HG02623 (cell line): ENCODE results near the gene KRT2.

Experiments
- ATAC-seq: cut with Tn5 transposase; IDR thresholded peaks from one replicate; pipeline ENCODE4 v1.9.1; 2021; ENCODE audit warnings: moderate library complexity; ENCODE audit not compliant: unreplicated experiment

Gene KRT2

DNA sequence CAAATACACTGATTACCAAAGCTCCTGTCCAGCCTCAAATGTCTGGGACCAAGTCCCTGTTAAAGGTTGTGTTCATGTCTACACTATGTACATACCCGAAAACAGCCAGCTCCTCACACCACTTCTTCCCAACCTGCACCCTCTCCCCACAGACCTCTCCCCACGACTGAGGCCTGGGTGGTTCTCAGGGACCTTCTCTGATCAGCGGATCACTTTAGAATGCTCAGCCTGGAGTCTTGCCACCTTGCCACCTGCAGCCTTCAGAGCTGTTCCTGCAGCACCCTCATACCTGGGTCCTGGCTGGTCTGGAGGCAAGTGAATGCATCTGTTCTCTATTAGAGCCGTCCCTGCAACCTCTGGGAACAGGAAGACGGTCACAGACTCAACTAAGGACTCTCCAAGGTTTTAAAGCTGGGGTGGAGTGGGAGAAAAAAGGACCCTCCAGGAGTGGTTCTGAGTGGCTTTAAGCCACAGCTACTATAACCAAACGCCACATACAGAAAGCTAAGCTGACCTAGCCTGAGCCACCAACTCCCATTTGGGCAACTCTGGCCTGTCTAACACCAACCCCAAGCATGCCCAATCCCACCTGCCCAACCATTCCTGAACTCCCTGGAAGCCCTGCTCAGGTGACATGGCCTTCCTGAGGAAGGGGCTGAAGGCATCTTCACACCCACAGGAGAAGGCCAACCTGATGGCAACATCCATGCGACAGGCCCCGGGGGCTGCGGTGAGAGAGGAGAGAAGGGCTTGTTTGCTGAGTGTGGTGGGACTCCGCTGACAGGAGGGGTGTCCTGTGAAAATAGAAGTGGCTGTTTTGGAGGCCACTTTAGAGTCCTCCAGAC is 8.6 kb downstream of the KRT2 start:
- ATAC-seq, result no peak

GRCh38 chr12:52641468-52641867 is 10.5 kb downstream of the KRT2 start:
- no peak for ATAC-seq

GRCh38 chr12:52637299-52637698 is 14.7 kb downstream of the KRT2 start:
- no peak for ATAC-seq

DNA sequence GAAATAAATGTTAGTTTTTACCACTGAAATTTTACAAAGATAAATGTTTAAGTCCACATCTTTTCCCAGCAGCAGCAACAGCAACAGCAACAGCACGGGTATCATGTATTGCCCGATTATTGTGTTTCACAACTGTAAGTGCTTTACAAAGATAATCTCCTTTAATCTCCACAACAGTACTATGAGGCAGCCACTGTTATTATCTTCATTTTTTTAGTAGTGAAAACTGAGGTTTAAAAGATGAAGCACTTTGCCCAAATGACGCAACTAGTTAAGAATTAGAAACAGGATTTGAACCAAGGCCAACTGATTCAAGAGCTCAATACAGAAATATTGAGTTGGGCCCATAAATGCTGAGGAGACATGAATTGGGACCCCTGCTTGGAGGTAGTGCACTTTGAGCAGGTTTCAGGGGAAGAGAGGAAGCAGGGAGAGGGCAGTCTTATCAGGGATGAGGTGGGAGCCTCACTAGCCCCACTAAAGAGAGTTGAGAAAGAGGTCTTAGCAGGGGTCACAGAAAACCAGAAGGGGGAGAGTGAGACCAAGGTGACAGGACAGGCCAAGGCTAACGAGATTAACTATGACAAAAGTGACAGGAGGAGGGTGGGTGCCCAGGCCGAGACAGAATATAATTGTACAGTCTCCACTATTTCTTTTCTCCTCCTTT is 15.3 kb downstream of the KRT2 start:
- no peak for ATAC-seq

DNA sequence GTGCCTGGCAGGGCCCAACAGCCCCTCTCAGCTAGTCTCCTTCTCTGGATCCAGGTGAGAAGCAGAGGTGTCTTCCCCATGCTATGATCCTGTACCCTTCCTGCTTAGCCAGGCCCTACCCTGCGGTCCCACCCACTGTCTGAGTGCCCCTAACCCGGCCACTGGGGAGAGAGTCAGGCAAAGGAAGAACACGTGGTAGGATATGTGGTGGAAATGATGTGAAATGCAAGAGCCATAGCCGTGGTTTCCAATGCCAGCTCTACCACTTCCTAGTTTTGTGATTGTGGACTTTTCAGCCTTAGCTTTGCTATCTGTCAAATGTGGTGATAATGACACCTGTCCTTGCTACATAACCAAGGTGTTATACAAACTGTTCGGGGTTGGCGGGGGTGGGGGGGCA is 15.8 kb downstream of the KRT2 start:
- no peak for ATAC-seq

DNA sequence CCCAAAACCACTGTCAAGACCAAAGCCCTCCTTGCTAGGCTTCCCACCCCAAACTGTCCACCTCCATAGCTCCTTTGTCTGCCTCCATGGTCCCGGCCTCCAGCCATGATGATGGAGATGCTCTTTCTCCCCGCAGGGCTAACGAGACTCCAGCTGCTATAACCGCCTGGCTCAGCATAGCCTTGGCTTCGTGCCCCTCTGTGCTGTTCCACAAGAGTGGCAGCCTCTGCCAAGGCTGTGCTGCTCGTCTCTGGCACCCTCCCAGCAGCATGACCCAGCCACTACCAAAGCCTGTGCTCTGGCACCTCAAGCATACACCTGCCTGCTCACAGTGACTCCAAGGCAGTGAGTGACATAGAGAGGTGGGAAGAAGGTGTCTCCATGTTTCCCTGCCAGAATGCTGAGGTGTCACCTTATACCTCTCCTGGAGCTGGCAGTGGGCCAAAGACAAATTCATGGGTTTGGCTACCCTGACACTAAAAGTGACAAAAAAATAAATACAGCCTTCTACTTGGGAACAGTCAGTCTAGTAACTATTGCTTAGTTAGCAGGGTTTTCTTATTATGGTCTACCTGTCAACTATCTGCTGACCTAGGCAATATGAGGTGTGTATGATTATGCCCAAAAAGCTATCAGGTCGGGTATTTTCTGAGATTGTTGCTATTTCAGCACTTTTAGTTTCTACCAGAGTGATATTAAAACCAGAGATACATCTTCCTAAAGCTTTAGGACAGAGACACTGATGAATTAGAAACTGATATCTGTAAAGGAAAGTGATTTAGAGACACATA is 17.6 kb downstream of the KRT2 start:
- ATAC-seq, result no peak

GRCh38 chr12:52633383-52633782 is 18.6 kb downstream of the KRT2 start:
- no peak for ATAC-seq

DNA sequence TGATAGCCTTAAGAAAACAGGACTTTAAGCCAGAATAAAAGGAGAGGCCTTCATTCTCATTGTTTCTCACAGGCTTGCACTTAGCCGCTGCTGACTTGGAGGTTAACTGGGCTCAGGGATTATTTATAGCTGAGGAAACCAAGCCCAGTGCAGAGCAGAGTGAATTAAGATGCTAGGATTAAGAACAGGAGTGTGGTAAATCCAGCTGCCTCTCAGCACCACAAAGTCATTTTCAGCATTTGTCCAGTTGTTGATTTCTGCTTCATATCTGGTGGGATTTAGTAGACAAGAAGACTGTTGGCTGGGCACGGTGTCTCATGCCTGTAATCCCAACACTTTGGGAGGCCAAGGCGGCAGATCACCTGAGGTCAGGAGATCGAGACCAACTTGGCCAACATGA is 19.4 kb downstream of the KRT2 start:
- no peak for ATAC-seq

DNA sequence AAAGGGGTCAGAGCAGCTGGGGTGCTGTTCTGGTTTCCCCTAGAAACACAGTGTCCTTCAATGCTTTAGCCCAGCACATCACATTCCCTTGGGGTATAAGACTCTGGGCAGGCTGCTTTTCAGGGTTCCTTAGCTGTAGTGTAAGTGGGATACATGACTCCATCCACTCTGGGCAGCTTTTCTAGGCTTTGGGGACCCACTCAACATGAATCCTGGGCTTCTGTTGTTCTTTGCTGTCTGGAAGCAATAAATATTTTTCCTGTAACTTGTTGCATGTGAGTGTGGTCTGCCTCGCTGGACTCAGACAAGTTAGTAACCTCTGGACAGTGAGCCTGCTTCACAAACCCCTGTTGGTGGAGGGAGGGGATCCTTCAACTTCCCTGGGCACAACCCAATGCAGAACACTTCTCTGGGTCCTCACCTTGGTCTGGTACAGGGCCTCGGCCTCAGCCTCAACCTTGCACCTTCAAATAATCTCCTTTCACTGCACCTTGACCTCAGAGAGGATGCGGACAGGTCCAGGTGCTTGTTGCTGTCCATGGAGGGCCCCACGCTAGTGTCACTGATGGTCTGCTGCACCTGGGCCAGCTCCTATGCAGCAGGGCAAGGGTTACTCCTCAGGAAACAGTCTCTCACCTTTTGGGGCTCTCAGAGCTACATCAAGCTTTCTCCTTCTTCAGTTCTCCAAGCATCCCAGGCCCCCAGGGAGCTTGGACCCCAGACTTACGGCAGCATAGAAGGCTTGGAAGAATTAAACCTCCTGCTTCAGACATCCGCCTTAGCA is 20.1 kb downstream of the KRT2 start:
- no peak for ATAC-seq

GRCh38 chr12:52631264-52631663 is 20.7 kb downstream of the KRT2 start:
- no peak for ATAC-seq

DNA sequence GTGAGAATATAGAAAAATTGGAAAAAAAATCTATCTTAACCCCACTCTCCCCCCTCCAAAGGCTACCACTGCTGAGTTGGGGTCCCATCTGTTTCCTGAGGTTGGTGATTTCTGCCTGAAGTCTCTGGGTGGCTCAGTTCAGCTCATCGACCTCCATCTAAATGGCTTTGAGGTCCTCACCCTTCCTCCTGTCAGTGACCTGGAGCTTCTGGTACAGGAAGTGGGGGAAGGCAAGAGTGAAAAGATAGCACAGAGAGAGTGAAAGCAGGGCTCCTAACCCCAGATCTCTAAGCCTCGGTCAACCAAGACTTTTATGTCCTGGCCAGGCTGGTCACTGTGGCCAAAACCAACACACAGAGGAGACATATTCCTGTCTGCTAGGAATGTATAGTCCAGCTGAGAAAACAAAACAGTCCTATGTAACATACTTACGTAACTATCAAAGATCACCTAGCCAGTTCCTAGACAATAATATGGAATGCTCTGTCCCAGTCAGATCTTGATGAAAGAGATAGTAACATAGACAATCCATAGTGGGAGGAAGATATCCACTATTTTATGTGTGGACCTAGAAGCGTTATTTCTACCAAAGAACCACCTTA is 21.3 kb downstream of the KRT2 start:
- ATAC-seq, result no peak

DNA sequence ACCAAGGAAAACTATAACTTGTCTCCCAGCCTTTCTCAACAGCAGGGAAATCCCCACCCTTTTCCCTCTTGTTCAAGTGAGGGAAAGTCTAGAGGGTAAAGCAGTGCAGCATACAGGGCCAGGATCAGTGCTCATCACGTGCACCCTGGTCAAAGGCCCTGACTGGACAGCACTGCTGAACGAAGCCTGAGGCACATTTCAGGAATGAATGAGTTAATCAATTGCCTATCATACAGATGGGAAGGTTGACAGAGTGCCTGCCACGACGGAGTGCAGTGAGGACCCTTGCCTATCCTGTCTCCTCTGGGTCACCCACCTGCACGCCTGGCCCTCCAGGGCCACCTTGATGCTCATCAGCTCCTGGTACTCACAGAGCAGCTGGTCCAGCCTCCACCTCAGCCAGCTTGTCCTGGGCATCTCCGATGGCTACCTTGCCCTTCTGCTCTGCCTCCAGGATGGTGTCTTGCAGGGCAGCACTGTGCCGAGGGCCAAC is 22.0 kb downstream of the KRT2 start:
- no peak for ATAC-seq

DNA sequence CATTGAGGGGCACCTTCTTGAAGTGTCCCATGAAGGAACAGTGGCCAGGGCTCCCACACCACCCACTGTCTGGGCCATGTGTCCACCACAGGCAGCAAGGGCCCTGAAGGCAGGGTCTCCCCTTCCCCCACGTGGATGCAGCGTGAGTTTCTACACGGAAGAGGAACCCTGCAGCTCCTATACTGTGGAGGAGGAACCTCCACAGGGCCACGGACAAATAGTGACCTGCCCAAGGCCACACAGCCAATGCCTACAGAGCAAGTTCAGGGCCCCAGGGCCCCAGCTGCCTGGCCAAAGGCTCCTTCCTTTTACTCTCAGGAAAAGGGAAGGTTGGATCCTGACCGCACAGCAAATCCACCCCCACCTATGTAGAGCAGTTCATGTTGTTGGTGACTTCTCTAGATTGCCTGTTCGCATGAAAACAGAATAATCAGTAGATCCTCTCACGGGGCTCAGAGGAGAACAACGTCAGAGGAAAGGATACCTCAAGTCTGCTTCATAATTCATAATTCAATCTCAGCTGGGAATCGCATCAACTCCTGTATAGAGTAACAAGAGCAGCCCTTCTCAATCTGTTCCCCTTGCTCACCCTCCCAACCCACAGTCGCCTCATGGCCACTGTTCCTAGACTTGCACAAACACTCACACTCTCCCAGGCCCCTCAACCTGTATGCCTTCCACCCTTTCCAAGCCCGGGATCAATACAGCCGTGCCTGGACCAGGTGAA is 22.6 kb downstream of the KRT2 start:
- ATAC-seq, result no peak

- no peak for ATAC-seq
Observed at GRCh38 chr12:52628841-52629240, 23.2 kb downstream of the KRT2 start.

DNA sequence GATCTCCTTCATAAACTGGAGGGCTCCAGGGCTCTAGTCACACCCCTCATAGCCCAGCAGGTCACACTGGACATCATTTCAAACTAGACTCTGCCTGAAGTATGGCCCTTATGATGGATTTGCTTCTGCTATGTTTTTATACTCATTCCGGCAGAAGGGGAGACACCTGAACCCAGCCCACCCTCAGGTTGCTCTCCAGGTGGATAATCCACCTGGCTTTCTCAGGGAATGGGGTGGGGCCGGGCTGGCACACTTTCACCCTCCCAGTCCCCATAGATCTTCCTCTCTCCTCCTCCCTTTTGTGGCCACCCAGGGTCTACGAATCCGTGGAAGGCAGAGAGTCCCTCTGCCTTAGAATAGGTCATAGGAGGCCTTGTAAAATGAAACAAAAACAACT is 23.9 kb downstream of the KRT2 start:
- ATAC-seq, result no peak

DNA sequence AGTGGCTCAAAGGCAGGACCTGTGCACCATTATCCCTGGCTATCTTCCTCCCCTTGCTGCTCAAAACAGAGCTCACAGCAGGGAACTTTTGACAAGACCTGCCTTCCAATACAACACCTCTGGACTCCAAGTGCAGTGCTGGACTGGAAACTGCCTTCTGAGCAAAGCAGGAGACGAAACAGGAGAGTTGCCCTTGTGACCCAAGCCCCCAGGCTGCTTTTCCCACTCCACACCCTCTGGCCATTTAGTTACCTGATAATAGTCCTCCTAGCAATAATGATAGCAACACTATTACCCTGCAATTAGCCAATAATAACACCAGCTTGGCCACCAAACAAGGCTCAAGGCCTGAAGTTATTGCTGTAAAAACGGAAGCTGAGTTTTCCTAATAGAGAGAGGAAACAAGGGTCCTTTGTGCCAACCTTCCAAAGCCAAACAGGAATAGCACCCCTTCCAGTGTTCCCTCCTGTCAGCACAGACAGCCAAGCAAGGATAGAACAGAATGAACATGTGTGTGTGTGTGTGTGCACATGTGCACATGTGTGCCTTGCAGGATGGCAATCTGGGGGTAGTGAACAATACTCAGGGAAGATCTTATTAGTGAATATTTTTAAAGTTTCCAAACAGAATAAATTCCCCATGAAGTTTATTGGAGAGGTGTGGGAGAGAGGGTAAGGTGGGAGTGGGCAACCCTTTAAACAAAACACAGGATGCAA is 24.5 kb downstream of the KRT2 start:
- no peak for ATAC-seq

GRCh38 chr12:52622349-52622748 is 29.7 kb downstream of the KRT2 start:
- no peak for ATAC-seq

- ATAC-seq, result no peak
Observed at GRCh38 chr12:52618866-52619265, 33.1 kb downstream of the KRT2 start.

DNA sequence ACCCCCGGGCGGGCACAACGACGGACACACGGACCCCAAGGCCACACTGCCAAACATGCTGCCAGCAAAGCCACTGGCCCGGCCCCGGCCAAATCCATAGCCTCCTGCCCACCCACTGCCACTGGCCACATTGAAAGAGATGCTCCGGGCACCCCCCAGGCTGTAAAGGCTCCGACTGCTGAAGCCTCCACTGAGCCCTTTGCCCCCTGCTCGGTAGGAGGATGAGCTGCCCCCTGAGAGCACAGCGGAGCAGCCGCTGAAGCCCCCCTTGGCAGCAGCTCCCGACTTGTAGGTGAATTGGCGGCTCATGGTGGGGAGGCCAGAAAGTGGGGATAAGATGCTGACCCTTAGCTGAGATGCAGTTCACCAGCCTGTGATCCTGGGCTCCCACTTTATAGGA is 33.8 kb downstream of the KRT2 start, which contains the start of gene KRT73:
Gene KRT73, minus strand, starts transcription at position 344 of the 400 bp plus-strand sequence. Its CDS starts 35 bp downstream, at position 309.
- ATAC-seq, result no peak
